ENCODE data around the gene P2RY13. TPM values are rescaled to one million over a fixed set of nuclear protein-coding genes. Genes with fewer than 3 reads are reported as not detected.

Gene P2RY13
- polyA plus RNA-seq, 1 donor from 2014 or later, result 0.12 TPM

GRCh38 chr3:151289445-151289844, 39.9 kb downstream of the P2RY13 start:
- Histone ChIP-seq H3K27me3 (ENCODE audit: insufficient read depth, low read depth, low read length) (no peaks in the 10 kb centered on the region), H3K9me2 (ENCODE audit: insufficient read depth, low read length) (no peaks in the 10 kb centered on the region), H2AFZ (ENCODE audit: low read depth, low read length) (no peak overlapping the region), H3F3A (ENCODE audit: insufficient read depth, low read length, poor library complexity, severe bottlenecking) (no peaks in the 10 kb centered on the region), H3K27ac (ENCODE audit: low read length) (no peak overlapping the region), H3K4me3 (ENCODE audit: low read length) (no peak overlapping the region), H3K9ac (ENCODE audit: low read length) (no peak overlapping the region), H3K9me3 (ENCODE audit: low read length) (no peaks in the 10 kb centered on the region), H4K20me1 (ENCODE audit: insufficient read depth) (no peaks in the 10 kb centered on the region), H3K36me3 (ENCODE audit: insufficient read depth, low read length) (no peaks in the 10 kb centered on the region), H3K79me2 (replicated peaks; ENCODE audit: insufficient read depth, low read length) (no peaks in the 10 kb centered on the region), H3K4me2 (ENCODE audit: low read length) (no peak overlapping the region)
- TF ChIP-seq POLR2AphosphoS5 (IDR thresholded peaks at IDR 0.05) (no peak), SMC3 (conservative IDR thresholded peaks at IDR 0.05; ENCODE audit: poor library complexity) (no peak), EP300 (conservative IDR thresholded peaks at IDR 0.05; ENCODE audit: poor library complexity, severe bottlenecking) (no peak), CTCF (IDR thresholded peaks at IDR 0.05; ENCODE audit: poor library complexity, severe bottlenecking) (no peak), TAF1 (IDR thresholded peaks at IDR 0.05; ENCODE audit: low read depth) (no peak), RAD21 (conservative IDR thresholded peaks at IDR 0.05) (no peak), EZH2 (IDR thresholded peaks at IDR 0.05; ENCODE audit: borderline replicate concordance, insufficient read depth, low read length, poor library complexity, severe bottlenecking) (no peak), MXI1 (conservative IDR thresholded peaks at IDR 0.05; ENCODE audit: poor library complexity, severe bottlenecking) (no peak)
- TF ChIP-seq, protein P1, sequence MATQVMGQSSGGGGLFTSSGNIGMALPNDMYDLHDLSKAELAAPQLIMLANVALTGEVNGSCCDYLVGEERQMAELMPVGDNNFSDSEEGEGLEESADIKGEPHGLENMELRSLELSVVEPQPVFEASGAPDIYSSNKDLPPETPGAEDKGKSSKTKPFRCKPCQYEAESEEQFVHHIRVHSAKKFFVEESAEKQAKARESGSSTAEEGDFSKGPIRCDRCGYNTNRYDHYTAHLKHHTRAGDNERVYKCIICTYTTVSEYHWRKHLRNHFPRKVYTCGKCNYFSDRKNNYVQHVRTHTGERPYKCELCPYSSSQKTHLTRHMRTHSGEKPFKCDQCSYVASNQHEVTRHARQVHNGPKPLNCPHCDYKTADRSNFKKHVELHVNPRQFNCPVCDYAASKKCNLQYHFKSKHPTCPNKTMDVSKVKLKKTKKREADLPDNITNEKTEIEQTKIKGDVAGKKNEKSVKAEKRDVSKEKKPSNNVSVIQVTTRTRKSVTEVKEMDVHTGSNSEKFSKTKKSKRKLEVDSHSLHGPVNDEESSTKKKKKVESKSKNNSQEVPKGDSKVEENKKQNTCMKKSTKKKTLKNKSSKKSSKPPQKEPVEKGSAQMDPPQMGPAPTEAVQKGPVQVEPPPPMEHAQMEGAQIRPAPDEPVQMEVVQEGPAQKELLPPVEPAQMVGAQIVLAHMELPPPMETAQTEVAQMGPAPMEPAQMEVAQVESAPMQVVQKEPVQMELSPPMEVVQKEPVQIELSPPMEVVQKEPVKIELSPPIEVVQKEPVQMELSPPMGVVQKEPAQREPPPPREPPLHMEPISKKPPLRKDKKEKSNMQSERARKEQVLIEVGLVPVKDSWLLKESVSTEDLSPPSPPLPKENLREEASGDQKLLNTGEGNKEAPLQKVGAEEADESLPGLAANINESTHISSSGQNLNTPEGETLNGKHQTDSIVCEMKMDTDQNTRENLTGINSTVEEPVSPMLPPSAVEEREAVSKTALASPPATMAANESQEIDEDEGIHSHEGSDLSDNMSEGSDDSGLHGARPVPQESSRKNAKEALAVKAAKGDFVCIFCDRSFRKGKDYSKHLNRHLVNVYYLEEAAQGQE (IDR thresholded peaks at IDR 0.05; ENCODE audit: borderline replicate concordance), result no peak

DNA sequence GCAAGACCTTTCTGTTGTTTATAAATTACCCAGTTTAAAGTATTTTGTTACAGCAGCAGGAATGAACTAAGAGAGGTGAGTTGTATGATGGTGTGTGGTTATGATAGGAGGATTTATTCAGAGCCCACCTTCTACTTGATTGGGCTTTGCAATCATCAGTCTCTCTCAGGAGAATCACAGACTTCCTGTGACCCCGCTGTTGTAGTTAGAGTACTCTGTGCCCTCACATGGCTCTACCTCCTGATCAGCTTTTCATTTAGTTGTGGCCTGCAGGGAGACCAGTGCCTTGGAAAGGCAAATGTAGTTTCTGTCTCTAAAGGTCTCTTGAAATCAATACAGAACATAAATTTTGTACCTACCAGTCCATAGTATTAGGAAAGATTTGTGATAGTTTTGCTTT, 43.4 kb downstream of the P2RY13 start:
- no peaks in the 10 kb centered on the region for H3K27me3 ChIP-seq (ENCODE audit: insufficient read depth, low read depth, low read length)
- H3K9ac ChIP-seq (ENCODE audit: low read length), result no peak overlapping the region
- no peak overlapping the region for H3K27ac ChIP-seq (ENCODE audit: low read length)
- H3K36me3 ChIP-seq (ENCODE audit: insufficient read depth, low read length), result no peaks in the 10 kb centered on the region
- H4K20me1 ChIP-seq (ENCODE audit: insufficient read depth), result no peaks in the 10 kb centered on the region
- H2AFZ ChIP-seq (ENCODE audit: low read depth, low read length), result no peak overlapping the region
- no peaks in the 10 kb centered on the region for H3F3A ChIP-seq (ENCODE audit: insufficient read depth, low read length, poor library complexity, severe bottlenecking)
- H3K79me2 ChIP-seq (replicated peaks; ENCODE audit: insufficient read depth, low read length), result no peaks in the 10 kb centered on the region
- no peaks in the 10 kb centered on the region for H3K9me2 ChIP-seq (ENCODE audit: insufficient read depth, low read length)
- no peak for TF ChIP-seq MXI1 (conservative IDR thresholded peaks at IDR 0.05; ENCODE audit: poor library complexity, severe bottlenecking)
- no peak for TF ChIP-seq POLR2AphosphoS5 (IDR thresholded peaks at IDR 0.05)
- TF ChIP-seq CTCF (IDR thresholded peaks at IDR 0.05; ENCODE audit: poor library complexity, severe bottlenecking), result no peak
- no peak for TF ChIP-seq EP300 (conservative IDR thresholded peaks at IDR 0.05; ENCODE audit: poor library complexity, severe bottlenecking)
- no peak for TF ChIP-seq SMC3 (conservative IDR thresholded peaks at IDR 0.05; ENCODE audit: poor library complexity)
- TF ChIP-seq RAD21 (conservative IDR thresholded peaks at IDR 0.05), result no peak
- no peak for TF ChIP-seq EZH2 (IDR thresholded peaks at IDR 0.05; ENCODE audit: borderline replicate concordance, insufficient read depth, low read length, poor library complexity, severe bottlenecking)
- TF ChIP-seq, protein P1 (IDR thresholded peaks at IDR 0.05; ENCODE audit: borderline replicate concordance), result no peak
- no peak for TF ChIP-seq TAF1 (IDR thresholded peaks at IDR 0.05; ENCODE audit: low read depth)
- H3K9me3 ChIP-seq (ENCODE audit: low read length), result no peaks in the 10 kb centered on the region
- H3K4me2 ChIP-seq (ENCODE audit: low read length), result no peak overlapping the region
- no peak overlapping the region for H3K4me3 ChIP-seq (ENCODE audit: low read length)
